NCI-H146 (cell line): ENCODE measurements around the gene MRPS24.
"Not testable (repeated sequence)": the region's sequence is repeated elsewhere in the genome, so short reads cannot be mapped to it uniquely, and the experiment has no call there.

Source experiments
- DNase-seq: peaks from one replicate; lab custom pipeline; 2025; lab: John Stamatoyannopoulos, UW

Gene MRPS24

GRCh38 chr7:43838201-43838658 is 31.1 kb downstream of the MRPS24 start:
- no peak for DNase-seq

- DNase-seq, result no peak
Measured at GRCh38 chr7:43834463-43835251, 34.7 kb downstream of the MRPS24 start.

- not testable (repeated sequence) for DNase-seq
Measured at GRCh38 chr7:43830917-43831316, 38.4 kb downstream of the MRPS24 start.

- no peak for DNase-seq
Measured at GRCh38 chr7:43825391-43825808, 43.9 kb downstream of the MRPS24 start.

- no peak for DNase-seq
Measured at GRCh38 chr7:43824963-43825362, 44.4 kb downstream of the MRPS24 start.

- DNase-seq, result not testable (repeated sequence)
Measured at GRCh38 chr7:43824513-43824912, 44.8 kb downstream of the MRPS24 start.

- no peak for DNase-seq
Measured at GRCh38 chr7:43823941-43824340, 45.4 kb downstream of the MRPS24 start.

- not testable (repeated sequence) for DNase-seq
Measured at GRCh38 chr7:43823425-43823824, 45.9 kb downstream of the MRPS24 start.
